CD14-positive monocyte (primary cell): ENCODE measurements around the gene PLAC1. TPM values are rescaled to one million over a fixed set of nuclear protein-coding genes. Genes with fewer than 3 reads are reported as not detected.

Experiments
- DNase-seq, 3 donors: peaks; one replicate each; pipeline ENCODE4 v3.0.0-alpha.2; 2011 to 2022
- H2AFZ ChIP-seq: 2 replicates; pipeline ENCODE4 v1.6.0; 2012; ENCODE audit warnings: mild to moderate bottlenecking, low read depth, low read length, inconsistent platforms; ENCODE audit not compliant: insufficient read depth, poor library complexity, severe bottlenecking
- H3K27ac ChIP-seq, 2 donors: 1 replicate in 1 of 2; 2 replicates in 1 of 2; pipeline ENCODE4 v1.5.1; 2012 to 2013; ENCODE audit warnings: low read length in 2 of 2, control low read depth in 1 of 2, inconsistent platforms in 1 of 2, low read depth in 1 of 2, mild to moderate bottlenecking in 1 of 2
- H3K27me3 ChIP-seq, 2 donors: one replicate each; pipeline versions ENCODE4 v1.6.0 to v1.6.1; 2011 to 2013; ENCODE audit warnings: low read length in 2 of 2; ENCODE audit not compliant: control insufficient read depth in 2 of 2, insufficient read depth in 2 of 2
- H3K36me3 ChIP-seq, 2 donors: replicated peaks in 1 of 2; 1 replicate in 1 of 2; 2 replicates in 1 of 2; pipeline versions ENCODE4 v1.5.1 to v1.6.1; 2012 to 2013; ENCODE audit warnings: low read length in 2 of 2, control low read depth in 1 of 2, inconsistent platforms in 1 of 2, mild to moderate bottlenecking in 1 of 2; ENCODE audit not compliant: insufficient read depth in 2 of 2, control insufficient read depth in 1 of 2
- H3K4me1 ChIP-seq, 2 donors: 1 replicate in 1 of 2; 2 replicates in 1 of 2; pipeline versions ENCODE4 v1.5.1 to v1.6.1; 2012 to 2013; ENCODE audit warnings: low read length in 2 of 2, control low read depth in 1 of 2, inconsistent platforms in 1 of 2, mild to moderate bottlenecking in 1 of 2, moderate library complexity in 1 of 2; ENCODE audit not compliant: insufficient read depth in 2 of 2, control insufficient read depth in 1 of 2
- H3K4me2 ChIP-seq: replicated peaks from 2 replicates; pipeline ENCODE3; 2012; ENCODE audit warnings: low read length, moderate library complexity, mild to moderate bottlenecking; ENCODE audit not compliant: poor library complexity, severe bottlenecking; ENCODE audit errors: extremely low read depth
- H3K4me3 ChIP-seq, 3 experiments: fragments of 200-600 bp in 1 of 3; sonication (generic) in 1 of 3; replicated peaks in 1 of 3; 1 replicate in 2 of 3; 2 replicates in 1 of 3; pipeline ENCODE4 v1.5.1; 2011 to 2013; ENCODE audit warnings: low read length in 3 of 3, mild to moderate bottlenecking in 3 of 3, control low read depth in 2 of 3, low read depth in 2 of 3, inconsistent platforms in 1 of 3, moderate library complexity in 1 of 3
- H3K79me2 ChIP-seq: 2 replicates; pipeline ENCODE4 v1.6.0; 2012; ENCODE audit warnings: mild to moderate bottlenecking, control low read depth, inconsistent platforms, low read length, moderate library complexity; ENCODE audit not compliant: insufficient read depth
- H3K9ac ChIP-seq: 2 replicates; pipeline ENCODE4 v1.6.0; 2017; ENCODE audit warnings: low read length, mild to moderate bottlenecking; ENCODE audit not compliant: insufficient read depth, poor library complexity, severe bottlenecking
- H3K9me3 ChIP-seq, 2 donors: replicated peaks in 1 of 2; 1 replicate in 1 of 2; 2 replicates in 1 of 2; pipeline versions ENCODE4 v1.5.1 to v1.6.1; 2012 to 2013; ENCODE audit warnings: low read length in 2 of 2, control low read depth in 1 of 2; ENCODE audit not compliant: control insufficient read depth in 1 of 2, insufficient read depth in 1 of 2
- H4K20me1 ChIP-seq: 2 replicates; pipeline ENCODE4 v1.6.0; 2012; ENCODE audit warnings: mild to moderate bottlenecking, low read length, control low read depth, moderate library complexity; ENCODE audit not compliant: insufficient read depth
- H3K27ac Mint-ChIP-seq, 7 donors: one replicate each; pipeline ENCODE4 v1.8.0; 2020; ENCODE audit warnings: mild to moderate bottlenecking in 7 of 7, mixed read lengths in 7 of 7, moderate library complexity in 6 of 7, inconsistent platforms in 2 of 7
- H3K27me3 Mint-ChIP-seq, 3 donors: one replicate each; pipeline ENCODE4 v1.8.0; 2021 to 2022; ENCODE audit warnings: low read depth in 3 of 3, mild to moderate bottlenecking in 3 of 3, mixed read lengths in 3 of 3, moderate library complexity in 3 of 3, inconsistent platforms in 1 of 3
- H3K36me3 Mint-ChIP-seq, 2 donors: one replicate each; pipeline ENCODE4 v1.8.0; 2020; ENCODE audit warnings: mixed read lengths in 2 of 2, inconsistent platforms in 1 of 2, mild to moderate bottlenecking in 1 of 2
- H3K4me1 Mint-ChIP-seq: one replicate; pipeline ENCODE4 v1.8.0; 2020; ENCODE audit warnings: mild to moderate bottlenecking, mixed read lengths
- H3K4me3 Mint-ChIP-seq, 2 donors: one replicate each; pipeline ENCODE4 v1.8.0; 2020; ENCODE audit warnings: mild to moderate bottlenecking in 2 of 2, mixed read lengths in 2 of 2, moderate library complexity in 1 of 2
- H3K9me3 Mint-ChIP-seq, 7 donors: one replicate each; pipeline ENCODE4 v1.8.0; 2020 to 2022; ENCODE audit warnings: mixed read lengths in 7 of 7, mild to moderate bottlenecking in 6 of 7, moderate library complexity in 6 of 7, inconsistent platforms in 2 of 7
- WGBS: methylation state at CpG from one replicate; pipeline ENCODE4 v1.1.5; 2013; ENCODE audit warnings: missing lambda C conversion rate; ENCODE audit not compliant: insufficient coverage; 5-methylcytosine and 5-hydroxymethylcytosine counted together
- intact Hi-C, 2 donors: fragments of 100-400 bp; cut with micrococcal nuclease; formaldehyde crosslinking; loops; one replicate each; pipeline versions ENCODE4 v1.15.0 to v1.15.1; 2023
- polyA plus RNA-seq, 3 donors: library from polyadenylated mRNA; depleted of rRNA in 1 of 3; unstranded in 2 of 3; stranded (reverse) in 1 of 3; fragments of 300-500 nt in 2 of 3; fragments of >200 nt in 1 of 3; fragmentation: Illumina TruSeq in 2 of 3; gene quantifications; 1 replicate in 2 of 3; 2 replicates in 1 of 3; pipeline ENCODE4 v1.2.3, GENCODE V29; 2012 to 2021
- TF ChIP-seq, protein P1 (sequence below): fragments of 200-600 bp; IDR thresholded peaks from one replicate; pipeline ENCODE4 v1.8.0; 2022; ENCODE audit warnings: antibody characterized with exemption, mild to moderate bottlenecking

Gene PLAC1
- polyA plus RNA-seq, 3 donors: not detected

DNA sequence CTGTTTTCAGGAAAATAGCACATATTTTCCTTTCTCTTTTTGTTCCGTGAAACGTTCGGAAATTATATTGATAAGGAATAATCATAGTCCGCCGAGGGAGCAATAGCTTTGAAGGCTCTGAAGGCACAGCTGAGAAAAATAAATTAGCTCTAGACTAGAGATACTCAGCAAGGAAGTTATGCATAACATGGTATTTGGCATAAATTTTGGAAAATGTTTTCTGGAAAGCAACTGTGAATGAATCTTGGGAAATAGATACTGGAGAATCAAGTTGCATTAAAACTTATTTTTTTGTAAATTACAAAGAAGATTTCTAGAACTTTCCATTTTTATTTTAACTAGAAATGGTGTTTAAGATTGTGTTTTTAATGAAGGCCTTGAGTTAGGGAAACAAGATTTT is 105.9 kb downstream of the PLAC1 start:
- Histone ChIP-seq H3K4me1 (peaks cover 30 to 35% of the 10 kb centered on the region in 2 donors), H3K9me3 (peaks cover 0 to 5% of the 10 kb centered on the region in 2 donors), H3K36me3 (no peaks in the 10 kb centered on the region), H2AFZ (no peak overlapping the region), H3K27me3 (peaks cover 16 to 41% of the 10 kb centered on the region in 2 donors), H4K20me1 (no peaks in the 10 kb centered on the region), H3K27ac (no peak overlapping the region), H3K79me2 (no peaks in the 10 kb centered on the region), H3K4me3 (no peak overlapping the region), H3K9ac (no peak overlapping the region), H3K4me2 (no peak overlapping the region)
- Mint-ChIP-seq H3K9me3 (peaks cover 0 to 30% (median 11%) of the 10 kb centered on the region in 7 donors), H3K27me3 (peaks cover 12 to 41% (median 31%) of the 10 kb centered on the region in 3 donors), H3K27ac (no peak overlapping the region), H3K4me3 (no peak overlapping the region), H3K4me1 (peaks cover 52% of the 10 kb centered on the region), H3K36me3 (no peaks in the 10 kb centered on the region)
- DNase-seq: no peak
- TF ChIP-seq, protein P1, sequence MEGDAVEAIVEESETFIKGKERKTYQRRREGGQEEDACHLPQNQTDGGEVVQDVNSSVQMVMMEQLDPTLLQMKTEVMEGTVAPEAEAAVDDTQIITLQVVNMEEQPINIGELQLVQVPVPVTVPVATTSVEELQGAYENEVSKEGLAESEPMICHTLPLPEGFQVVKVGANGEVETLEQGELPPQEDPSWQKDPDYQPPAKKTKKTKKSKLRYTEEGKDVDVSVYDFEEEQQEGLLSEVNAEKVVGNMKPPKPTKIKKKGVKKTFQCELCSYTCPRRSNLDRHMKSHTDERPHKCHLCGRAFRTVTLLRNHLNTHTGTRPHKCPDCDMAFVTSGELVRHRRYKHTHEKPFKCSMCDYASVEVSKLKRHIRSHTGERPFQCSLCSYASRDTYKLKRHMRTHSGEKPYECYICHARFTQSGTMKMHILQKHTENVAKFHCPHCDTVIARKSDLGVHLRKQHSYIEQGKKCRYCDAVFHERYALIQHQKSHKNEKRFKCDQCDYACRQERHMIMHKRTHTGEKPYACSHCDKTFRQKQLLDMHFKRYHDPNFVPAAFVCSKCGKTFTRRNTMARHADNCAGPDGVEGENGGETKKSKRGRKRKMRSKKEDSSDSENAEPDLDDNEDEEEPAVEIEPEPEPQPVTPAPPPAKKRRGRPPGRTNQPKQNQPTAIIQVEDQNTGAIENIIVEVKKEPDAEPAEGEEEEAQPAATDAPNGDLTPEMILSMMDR: no peak
- no CpG with 5 or more reads among the region's 5 CpGs for WGBS
- intact Hi-C loops: no loop called here

DNA sequence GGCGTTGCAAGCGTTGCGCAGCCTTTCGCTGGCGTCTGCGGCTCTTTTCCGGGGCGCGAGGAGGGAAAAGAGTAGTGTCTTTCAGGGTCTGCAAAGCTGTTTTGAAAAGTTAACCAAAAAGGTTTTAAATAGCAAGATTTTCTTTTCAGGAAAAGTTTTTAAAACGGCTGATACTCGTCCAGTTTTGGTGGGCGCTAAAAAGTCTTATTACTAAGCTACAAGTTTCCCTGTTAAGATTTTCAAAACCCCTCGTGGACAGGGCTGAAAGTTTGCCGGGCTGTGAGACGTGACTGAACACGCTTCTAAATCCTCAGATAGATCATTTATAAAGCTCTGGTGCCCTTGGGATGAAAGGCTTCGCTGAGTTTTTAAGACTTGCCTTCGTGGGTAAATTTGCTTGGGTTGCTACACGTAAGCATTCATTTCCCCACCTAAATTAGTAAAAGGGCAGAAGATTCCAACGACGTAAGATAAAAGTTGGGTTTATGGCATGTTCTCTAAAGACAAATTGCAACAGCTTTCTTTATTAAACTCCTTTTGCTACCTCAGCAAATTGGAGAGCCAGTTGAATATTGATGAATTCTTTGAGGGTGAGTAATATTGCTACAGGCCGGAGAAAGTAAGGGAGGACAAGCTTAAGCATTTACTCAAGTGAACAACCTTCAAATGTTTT is 106.8 kb downstream of the PLAC1 start:
- Mint-ChIP-seq H3K4me3 (peak overlapping the region; percentile 92 to 95), H3K9me3 (peaks cover 0 to 30% (median 11%) of the 10 kb centered on the region in 7 donors), H3K4me1 (peaks cover 58% of the 10 kb centered on the region), H3K27ac (no peak overlapping the region), H3K36me3 (no peaks in the 10 kb centered on the region), H3K27me3 (peaks cover 10 to 44% (median 38%) of the 10 kb centered on the region in 3 donors)
- Histone ChIP-seq H3K9me3 (peaks cover 0 to 5% of the 10 kb centered on the region in 2 donors), H3K79me2 (no peaks in the 10 kb centered on the region), H3K9ac (no peak overlapping the region), H3K4me3 (peak overlapping the region; percentile 34 to 77 (median 49)), H3K4me2 (peak overlapping the region; percentile 68), H3K27me3 (peaks cover 16 to 50% of the 10 kb centered on the region in 2 donors), H2AFZ (peak overlapping the region; percentile 69), H3K36me3 (no peaks in the 10 kb centered on the region), H4K20me1 (no peaks in the 10 kb centered on the region), H3K4me1 (peaks cover 30 to 35% of the 10 kb centered on the region in 2 donors), H3K27ac (no peak overlapping the region)
- WGBS: 16% methylated on average over 5 of the region's 22 CpGs
- TF ChIP-seq, protein P1: no peak
- no peak for DNase-seq
- intact Hi-C loops: no loop called here
